Fibroblast of villous mesenchyme (primary cell): Measurements from ENCODE around the gene LPCAT1. TPM values are rescaled to one million over a fixed set of nuclear protein-coding genes. Genes with fewer than 3 reads are reported as not detected.

Source experiments
- DNase-seq: peaks from one replicate; pipeline ENCODE4 v3.0.0-alpha.2; 2010; ENCODE audit warnings: low read depth
- H3K4me3 ChIP-seq: 2 replicates; pipeline ENCODE4 v1.5.1; 2011; ENCODE audit warnings: low read depth, mild to moderate bottlenecking, low read length
- total RNA-seq: library from RNA; depleted of rRNA; stranded (reverse); fragments of >200 nt; gene quantifications from 2 replicates; pipeline ENCODE4 v1.2.3, GENCODE V29; 2012
- TF ChIP-seq, protein P1 (sequence below): IDR thresholded peaks from 2 replicates; pipeline ENCODE4 v1.5.1; 2012; ENCODE audit warnings: low read depth, mild to moderate bottlenecking, low read length; ENCODE audit not compliant: insufficient read depth

The LPCAT1 gene
- total RNA-seq, 1 donor: 57.4 TPM

DNA sequence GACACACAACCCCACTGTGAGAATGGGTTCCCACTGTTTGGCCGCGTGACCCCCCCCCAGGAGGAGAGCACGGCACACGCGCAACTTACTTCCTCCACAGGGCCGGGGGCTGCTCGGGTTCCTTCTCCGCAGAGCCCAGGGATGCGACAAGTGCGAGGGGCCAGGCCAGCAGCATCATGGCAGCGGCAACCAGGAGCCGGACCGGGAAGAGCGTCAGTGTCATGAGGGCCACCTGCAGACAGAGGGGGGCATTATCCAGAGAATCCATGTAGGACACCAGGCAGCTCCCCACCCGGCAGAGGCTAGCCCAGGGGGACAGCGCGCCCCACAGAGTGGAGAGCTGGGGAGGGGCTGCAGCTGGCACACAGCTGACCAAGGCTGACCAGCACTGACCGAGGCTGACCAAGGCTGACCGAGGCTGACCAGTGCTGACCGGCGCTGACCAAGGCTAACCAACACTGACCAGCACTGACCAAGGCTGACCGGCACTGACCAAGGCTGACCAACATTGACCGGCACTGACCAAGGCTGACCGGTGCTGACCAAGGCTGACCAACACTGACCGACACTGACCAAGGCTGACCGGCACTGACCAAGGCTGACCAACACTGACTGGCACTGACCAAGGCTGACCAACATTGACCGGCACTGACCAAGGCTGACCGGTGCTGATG lies 22.3 kb downstream of the LPCAT1 start:
- no peak for DNase-seq
- TF ChIP-seq, protein P1, sequence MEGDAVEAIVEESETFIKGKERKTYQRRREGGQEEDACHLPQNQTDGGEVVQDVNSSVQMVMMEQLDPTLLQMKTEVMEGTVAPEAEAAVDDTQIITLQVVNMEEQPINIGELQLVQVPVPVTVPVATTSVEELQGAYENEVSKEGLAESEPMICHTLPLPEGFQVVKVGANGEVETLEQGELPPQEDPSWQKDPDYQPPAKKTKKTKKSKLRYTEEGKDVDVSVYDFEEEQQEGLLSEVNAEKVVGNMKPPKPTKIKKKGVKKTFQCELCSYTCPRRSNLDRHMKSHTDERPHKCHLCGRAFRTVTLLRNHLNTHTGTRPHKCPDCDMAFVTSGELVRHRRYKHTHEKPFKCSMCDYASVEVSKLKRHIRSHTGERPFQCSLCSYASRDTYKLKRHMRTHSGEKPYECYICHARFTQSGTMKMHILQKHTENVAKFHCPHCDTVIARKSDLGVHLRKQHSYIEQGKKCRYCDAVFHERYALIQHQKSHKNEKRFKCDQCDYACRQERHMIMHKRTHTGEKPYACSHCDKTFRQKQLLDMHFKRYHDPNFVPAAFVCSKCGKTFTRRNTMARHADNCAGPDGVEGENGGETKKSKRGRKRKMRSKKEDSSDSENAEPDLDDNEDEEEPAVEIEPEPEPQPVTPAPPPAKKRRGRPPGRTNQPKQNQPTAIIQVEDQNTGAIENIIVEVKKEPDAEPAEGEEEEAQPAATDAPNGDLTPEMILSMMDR: no peak
- H3K4me3 ChIP-seq: no peak overlapping the region

DNA sequence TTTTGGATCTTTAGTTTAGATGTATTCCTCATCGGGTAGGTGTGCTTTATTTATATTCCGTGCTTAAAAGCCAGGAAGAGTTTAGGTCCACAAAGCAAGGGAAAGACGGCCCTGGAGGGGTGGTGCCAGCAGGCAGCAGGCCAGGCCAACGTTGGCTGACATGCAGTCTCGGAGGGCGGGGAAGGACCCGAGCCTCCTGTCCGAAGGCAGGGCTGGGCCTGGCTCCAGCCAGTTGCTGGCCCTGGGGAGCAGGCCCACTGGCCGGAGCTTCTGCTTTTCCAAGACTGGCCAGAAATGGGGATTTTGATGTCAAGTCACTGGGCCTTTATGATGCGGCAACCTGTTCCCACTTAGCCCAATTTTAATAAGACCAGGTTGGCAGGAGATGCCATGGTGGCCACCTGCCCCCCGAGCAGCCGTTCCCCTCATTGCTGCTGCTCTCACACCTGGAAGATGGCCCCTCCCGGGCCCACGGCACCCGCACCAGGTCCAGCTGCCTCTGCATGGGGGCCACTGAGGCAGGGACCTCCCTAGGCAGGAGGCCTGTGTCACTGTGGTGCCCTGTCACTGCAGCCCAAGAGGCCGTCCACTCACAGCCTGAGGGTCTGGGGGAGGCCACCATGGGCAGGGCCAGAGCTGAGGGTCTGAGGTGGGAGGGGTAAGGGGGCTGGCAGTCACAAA lies 23.2 kb downstream of the LPCAT1 start:
- TF ChIP-seq, protein P1: no peak
- DNase-seq: no peak
- H3K4me3 ChIP-seq: no peak overlapping the region

DNA sequence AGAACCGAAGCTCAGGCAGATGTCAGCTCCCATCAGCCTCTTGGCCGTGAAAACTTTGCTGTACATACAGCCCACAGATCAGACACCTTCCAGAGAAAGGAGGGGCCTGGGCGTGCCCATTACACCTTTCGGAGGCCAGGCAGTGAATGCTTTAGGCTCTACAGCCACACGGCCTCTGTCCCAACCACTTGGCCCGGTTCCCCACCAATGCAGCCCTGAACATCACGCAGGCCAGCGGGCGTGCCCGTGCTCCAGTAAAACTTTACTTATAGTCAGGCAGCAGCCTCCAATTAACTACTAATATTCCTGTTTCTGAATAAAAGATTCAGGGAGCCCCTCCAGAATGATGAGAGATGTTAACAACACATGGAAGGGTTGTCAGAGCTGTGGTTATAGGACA lies 23.9 kb downstream of the LPCAT1 start:
- H3K4me3 ChIP-seq: no peak overlapping the region
- TF ChIP-seq, protein P1: no peak
- DNase-seq: no peak

DNA sequence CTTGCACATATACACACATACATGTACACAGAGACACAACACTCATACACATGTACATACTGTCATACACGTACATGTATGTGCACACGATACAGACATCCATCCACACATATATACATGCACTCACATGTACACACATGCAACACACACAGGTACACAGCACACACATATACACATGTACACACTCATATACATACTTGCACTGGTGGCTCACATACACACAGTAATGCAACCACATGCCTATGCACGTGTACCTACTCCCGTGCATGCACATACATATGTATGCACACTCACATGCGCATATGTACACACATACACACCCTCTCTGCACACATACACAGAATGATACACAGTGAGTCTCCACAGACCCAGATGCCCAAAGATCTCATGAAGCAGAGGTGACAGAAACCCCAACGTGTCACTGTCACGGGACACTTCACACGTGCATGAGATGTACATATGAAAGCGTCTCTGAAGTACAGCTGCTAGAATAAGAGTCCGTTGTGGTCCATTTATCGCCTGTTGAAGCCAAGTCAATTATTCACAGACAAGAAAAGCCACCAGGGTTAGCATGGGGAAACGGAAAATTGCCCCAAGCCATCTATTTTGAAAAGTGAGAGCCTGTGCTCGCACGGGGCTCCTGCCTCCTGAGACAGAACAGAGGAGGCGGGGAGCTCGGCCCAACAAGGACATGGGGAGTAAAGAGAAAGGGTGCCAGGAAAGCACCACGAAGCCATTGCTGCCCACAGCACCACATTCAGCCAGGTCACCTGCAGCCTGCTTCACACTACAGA lies 24.9 kb downstream of the LPCAT1 start:
- DNase-seq: no peak
- H3K4me3 ChIP-seq: no peak overlapping the region
- TF ChIP-seq, protein P1: no peak

DNA sequence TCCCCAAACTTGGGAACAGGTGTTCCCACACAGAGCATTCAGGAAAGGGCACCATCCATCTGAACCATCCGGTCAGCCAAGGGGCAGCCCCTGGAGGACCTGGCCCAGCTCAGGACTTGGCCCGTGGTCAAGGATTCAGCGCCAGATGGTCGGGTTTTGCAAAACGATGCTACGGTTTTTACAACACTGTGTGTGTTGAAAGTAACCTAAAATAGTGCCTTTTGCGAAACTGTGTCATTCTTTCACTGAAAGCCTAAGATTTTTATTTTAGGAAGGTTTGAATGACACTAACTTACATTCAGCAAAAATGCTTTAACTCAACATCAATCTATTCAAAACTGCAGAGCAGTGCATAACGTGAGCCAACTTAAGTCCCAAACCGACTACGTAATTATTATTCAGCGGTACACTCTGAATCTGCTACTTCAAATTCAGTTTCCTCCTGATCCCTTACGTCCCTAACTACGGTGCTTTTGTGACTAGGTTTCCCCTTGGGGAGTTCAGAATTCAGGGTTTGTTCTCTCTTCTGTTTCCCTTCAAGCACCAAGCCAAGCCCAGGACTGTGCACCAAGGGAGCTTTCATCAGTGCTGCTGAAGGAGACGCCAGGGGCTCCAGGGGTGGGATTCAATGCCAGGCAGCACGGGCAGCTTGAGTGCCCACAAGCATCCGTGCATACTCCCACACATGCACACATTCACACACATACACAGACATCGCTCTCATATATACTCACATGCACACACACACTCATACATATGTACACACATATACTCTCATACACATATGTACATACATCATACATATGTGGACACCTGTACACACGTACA lies 25.8 kb downstream of the LPCAT1 start:
- TF ChIP-seq, protein P1: no peak
- DNase-seq: peak; percentile 48
- no peak overlapping the region for H3K4me3 ChIP-seq

DNA sequence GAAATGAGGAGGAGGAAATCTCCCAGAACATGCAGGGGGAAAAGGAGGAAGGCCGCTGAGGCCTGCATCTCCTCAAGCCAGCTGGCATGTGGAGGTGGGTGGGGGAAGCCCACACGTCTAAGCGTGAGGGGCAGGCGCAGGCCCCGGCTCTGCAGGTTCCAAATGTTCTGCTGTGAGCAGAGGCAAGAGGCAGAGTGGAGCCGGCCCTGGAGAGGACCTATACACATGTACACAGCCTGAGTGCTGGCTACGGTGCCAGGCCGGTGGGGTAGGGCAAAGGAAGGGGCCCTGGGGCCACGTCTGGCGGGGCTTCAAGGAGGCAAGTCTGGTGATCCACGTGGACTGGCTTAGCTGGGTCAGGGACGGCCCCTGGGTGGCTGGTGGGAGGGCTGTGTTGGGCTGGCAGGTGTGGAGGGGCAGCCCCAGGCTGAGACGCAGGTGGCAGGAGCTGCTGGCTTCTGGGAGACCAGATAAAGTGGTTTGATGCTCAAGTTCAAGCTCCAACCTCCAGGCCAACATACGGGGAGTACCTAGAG lies 26.4 kb downstream of the LPCAT1 start:
- TF ChIP-seq, protein P1: no peak
- H3K4me3 ChIP-seq: no peak overlapping the region
- no peak for DNase-seq
